ENCODE data around the gene C1QL1. TPM values are rescaled to one million over a fixed set of nuclear protein-coding genes. Genes with fewer than 3 reads are reported as not detected.

C1QL1 gene
- total RNA-seq, 1 experiment from 2014 or later: 3.5 TPM

GRCh38 chr17:44992242-44992939, 24.3 kb upstream of the C1QL1 start:
- Histone ChIP-seq H3K27me3 (ENCODE audit: insufficient read depth, low read length) (no peaks in the 10 kb centered on the region), H3K9me3 (ENCODE audit: control insufficient read depth in 1 of 2, insufficient read depth in 1 of 2, low read depth in 1 of 2, low read length in 2 of 2) (no peaks in the 10 kb centered on the region), H3K4me2 (ENCODE audit: low read length) (no peak overlapping the region), H3K9ac (ENCODE audit: low read length) (no peak overlapping the region), H2AFZ (ENCODE audit: low read depth, low read length, poor library complexity, severe bottlenecking) (no peak overlapping the region), H3K9me2 (ENCODE audit: insufficient read depth) (no peaks in the 10 kb centered on the region), H3K79me2 (ENCODE audit: insufficient read depth, low read length) (no peaks in the 10 kb centered on the region), H3K4me1 (ENCODE audit: control insufficient read depth in 1 of 2, insufficient read depth in 2 of 2, low read length in 2 of 2) (no peaks in the 10 kb centered on the region), H3K27ac (ENCODE audit: low read depth, low read length) (no peak overlapping the region), H4K20me1 (ENCODE audit: insufficient read depth) (no peaks in the 10 kb centered on the region), H3K36me3 (ENCODE audit: control insufficient read depth in 1 of 2, insufficient read depth in 2 of 2, low read length in 2 of 2) (no peaks in the 10 kb centered on the region), H3K4me3 (replicated peaks in 1 of 2; ENCODE audit: low read depth in 1 of 2, low read length in 2 of 2) (no peak overlapping the region)
- ChIA-PET CTCF (no interaction called here), RAD21 (ENCODE audit: low non-redundant PET in 1 of 2, low total read pairs in 2 of 2, uncharacterized antibody in 2 of 2, unreplicated experiment in 2 of 2) (no interaction called here), POLR2A (no interaction called here)
- BruUV-seq (replicated peaks): no TSS peak
- ATAC-seq: no peak
- no peak for DNase-seq (ENCODE audit: low read depth, low spot score)
- TF ChIP-seq EZH2phosphoT487 (IDR thresholded peaks at IDR 0.05; ENCODE audit: borderline replicate concordance) (no peak), POLR2AphosphoS5 (IDR thresholded peaks at IDR 0.05; ENCODE audit: low read depth, low read length) (no peak), SP1 (IDR thresholded peaks at IDR 0.05; ENCODE audit: low read depth) (no peak), YY1 (IDR thresholded peaks at IDR 0.05; ENCODE audit: extremely low read depth, insufficient replicate concordance, low read depth, low read length) (no peak), JUND (IDR thresholded peaks at IDR 0.05) (no peak), RAD21 (IDR thresholded peaks at IDR 0.05; ENCODE audit: low read depth) (no peak), EZH2 (IDR thresholded peaks at IDR 0.05) (no peak), POLR2A (IDR thresholded peaks at IDR 0.05; ENCODE audit: borderline replicate concordance, extremely low read depth, insufficient read depth, insufficient read length) (no peak), CBX3 (IDR thresholded peaks at IDR 0.05; ENCODE audit: low read depth) (no peak), CTCF (IDR thresholded peaks at IDR 0.05 in 2 of 3, conservative IDR thresholded peaks at IDR 0.05 in 1 of 3; ENCODE audit: borderline replicate concordance in 1 of 3, insufficient read depth in 1 of 3, low read depth in 2 of 3, low read length in 2 of 3) (no peak), CEBPB (IDR thresholded peaks at IDR 0.05; ENCODE audit: low read depth) (no peak)
- intact Hi-C loops (cut with micrococcal nuclease): no loop called here
